DLD1 (cell line): ENCODE measurements around the gene ZNF506.
"Not testable (repeated sequence)": the region's sequence is repeated elsewhere in the genome, so short reads cannot be mapped to it uniquely, and the experiment has no call there.

ENCODE experiments used
- in situ Hi-C: cut with HindIII; loops from 2 replicates; pipeline ENCODE4 v1.10.0; 2017; ENCODE audit warnings: low sequenced_read_pairs

ZNF506 gene

GRCh38 chr19:19781791-19782190 is 39.8 kb downstream of the ZNF506 start:
- in situ Hi-C loops: not testable (repeated sequence)

- in situ Hi-C loops: no loop called here
Measured at GRCh38 chr19:19778666-19779065, 42.9 kb downstream of the ZNF506 start.

GRCh38 chr19:19777692-19778091 is 43.9 kb downstream of the ZNF506 start:
- in situ Hi-C loops: no loop called here

- in situ Hi-C loops: no loop called here
Measured at GRCh38 chr19:19776206-19777008, 45.1 kb downstream of the ZNF506 start.

- in situ Hi-C loops: no loop called here
Measured at GRCh38 chr19:19775891-19776205, 45.7 kb downstream of the ZNF506 start.

GRCh38 chr19:19774354-19775033 is 47.1 kb downstream of the ZNF506 start:
- in situ Hi-C loops: no loop called here

- in situ Hi-C loops: not testable (repeated sequence)
Measured at GRCh38 chr19:19771963-19772362, 49.6 kb downstream of the ZNF506 start.

- in situ Hi-C loops: not testable (repeated sequence)
Measured at GRCh38 chr19:19769971-19770370, 51.6 kb downstream of the ZNF506 start.

GRCh38 chr19:19758164-19758563 is 63.4 kb downstream of the ZNF506 start:
- in situ Hi-C loops: no loop called here

GRCh38 chr19:19752760-19753403 is 68.7 kb downstream of the ZNF506 start:
- in situ Hi-C loops: no loop called here

GRCh38 chr19:19751846-19752245 is 69.7 kb downstream of the ZNF506 start:
- in situ Hi-C loops: no loop called here

GRCh38 chr19:19750842-19751790 is 70.4 kb downstream of the ZNF506 start:
- in situ Hi-C loops: no loop called here

GRCh38 chr19:19749908-19750841 is 71.4 kb downstream of the ZNF506 start:
- in situ Hi-C loops: no loop called here

- in situ Hi-C loops: no loop called here
Measured at GRCh38 chr19:19749117-19749907, 72.2 kb downstream of the ZNF506 start.

GRCh38 chr19:19748249-19748938 is 73.2 kb downstream of the ZNF506 start:
- in situ Hi-C loops: no loop called here

GRCh38 chr19:19747357-19748220 is 74.0 kb downstream of the ZNF506 start:
- in situ Hi-C loops: no loop called here
